NCI-H146 treated with DMSO at 0.1 percent for 48 hours (cell line): Measurements from ENCODE around the gene PTPN23.

Experiments used
- DNase-seq: peaks from one replicate; lab custom pipeline; 2025; ENCODE audit not compliant: unreplicated experiment; lab: John Stamatoyannopoulos, UW

PTPN23 gene

DNA sequence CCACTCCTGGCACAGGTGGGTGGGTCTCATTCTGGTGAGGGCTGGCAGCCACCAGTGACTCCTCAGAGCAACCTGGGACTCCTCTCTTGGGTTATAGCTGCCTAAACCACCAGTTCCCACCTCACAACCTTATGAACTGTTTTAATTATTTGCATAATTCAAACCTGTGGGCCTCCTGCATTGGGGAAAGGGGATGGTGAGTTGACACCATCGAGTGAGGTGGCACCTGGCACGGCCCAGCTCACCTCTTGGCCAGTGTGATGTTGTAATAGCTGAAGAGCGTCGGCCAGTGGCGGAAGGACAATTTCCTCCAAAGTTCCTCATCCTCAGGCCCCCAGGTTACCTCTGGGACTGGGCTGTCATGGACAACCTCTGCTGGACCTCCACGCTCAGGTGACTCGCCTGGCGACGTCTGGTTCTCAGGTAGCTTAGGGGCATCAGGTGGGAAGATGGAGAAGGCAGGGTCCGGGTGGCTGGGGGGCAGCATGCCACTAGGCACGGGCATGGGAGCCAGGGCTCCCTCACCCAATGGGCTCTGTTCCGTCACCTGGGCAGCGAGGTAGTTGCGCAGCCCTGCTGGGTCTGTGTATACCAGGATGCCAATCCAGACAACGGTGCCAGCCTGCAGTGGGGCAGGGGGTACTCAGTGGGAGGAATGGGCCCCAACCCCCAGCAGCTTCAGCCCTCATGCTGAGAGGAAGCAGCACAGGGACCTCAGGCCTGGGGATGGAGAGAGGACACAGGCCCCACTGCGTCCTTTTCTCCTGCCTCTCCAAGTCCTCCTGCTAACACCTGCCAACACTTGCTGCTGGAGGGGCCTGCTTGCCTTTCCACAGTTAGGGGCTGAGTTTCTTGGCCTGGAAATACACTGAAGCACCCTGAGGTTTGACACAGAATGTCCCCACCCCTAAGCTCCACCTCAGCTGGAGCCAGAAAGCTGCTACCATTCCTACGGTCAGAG is 38.5 kb downstream of the PTPN23 start:
- DNase-seq, result no peak

DNA sequence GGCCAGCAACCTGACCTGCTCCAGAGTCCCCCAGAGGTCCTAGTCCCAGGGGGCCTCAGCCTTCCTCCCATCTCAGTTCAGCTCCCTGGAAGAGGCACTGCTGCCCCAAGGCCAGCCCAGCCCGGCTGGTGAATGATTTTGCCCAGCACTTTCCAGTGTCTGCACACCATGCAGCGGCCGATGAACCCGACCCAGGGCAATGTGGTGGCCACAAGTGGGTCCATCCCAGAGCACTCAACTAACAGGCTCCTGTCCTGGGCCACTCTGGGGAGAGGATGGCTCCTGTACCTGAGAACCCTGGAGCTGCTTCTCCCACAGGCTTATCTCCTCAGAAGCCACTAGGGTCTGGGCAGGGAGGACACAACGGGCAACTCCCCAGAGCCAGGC is 39.2 kb downstream of the PTPN23 start:
- no peak for DNase-seq

- peak; percentile 12 for DNase-seq
Observed at GRCh38 chr3:47420511-47421484, 40.0 kb downstream of the PTPN23 start.

- DNase-seq, result no peak
Observed at GRCh38 chr3:47421741-47422649, 41.2 kb downstream of the PTPN23 start.

DNA sequence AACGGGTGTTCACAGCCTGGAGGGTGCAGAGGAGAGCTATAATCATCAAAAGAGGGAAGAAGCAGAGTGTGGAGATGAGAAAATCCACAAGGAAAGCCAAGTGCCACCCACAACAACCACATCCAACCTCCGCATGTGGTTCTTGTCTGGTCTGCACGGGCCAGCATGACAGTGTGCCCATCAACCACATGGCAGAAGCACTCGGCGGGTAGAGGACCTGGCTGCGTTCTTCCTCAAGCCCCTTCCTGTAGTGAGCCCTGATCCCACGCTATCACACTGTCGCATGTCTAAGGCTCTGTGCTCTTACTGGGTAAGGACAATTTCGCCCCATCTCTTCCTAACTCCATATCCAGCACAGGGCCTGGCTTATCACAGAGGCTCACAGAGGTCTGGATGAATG is 41.9 kb downstream of the PTPN23 start:
- DNase-seq, result no peak

GRCh38 chr3:47423548-47424145 is 42.8 kb downstream of the PTPN23 start:
- DNase-seq, result no peak

GRCh38 chr3:47424434-47425382 is 43.9 kb downstream of the PTPN23 start:
- no peak for DNase-seq

DNA sequence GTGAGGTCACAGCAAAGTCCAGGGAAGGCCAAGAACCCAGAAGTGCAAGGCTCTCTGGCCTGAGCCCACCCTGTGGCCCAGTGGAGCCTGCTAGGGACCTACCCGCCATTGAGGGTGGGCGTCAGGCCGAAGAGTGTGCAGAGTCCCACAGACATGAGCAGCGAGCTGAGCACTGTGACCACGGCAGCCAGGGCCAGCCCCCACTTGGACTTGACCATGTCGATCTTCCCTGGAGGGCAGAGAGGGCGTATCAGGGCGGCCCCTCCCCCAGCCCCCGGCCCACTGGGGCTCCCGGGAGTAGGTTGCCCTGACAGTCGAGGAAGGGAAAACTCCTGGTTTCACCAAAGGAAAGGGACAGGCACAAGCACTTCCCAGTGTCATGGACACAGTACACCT is 44.6 kb downstream of the PTPN23 start:
- no peak for DNase-seq

GRCh38 chr3:47425959-47426358 is 45.1 kb downstream of the PTPN23 start:
- no peak for DNase-seq

GRCh38 chr3:47427866-47428265 is 47.0 kb downstream of the PTPN23 start:
- DNase-seq, result no peak

DNA sequence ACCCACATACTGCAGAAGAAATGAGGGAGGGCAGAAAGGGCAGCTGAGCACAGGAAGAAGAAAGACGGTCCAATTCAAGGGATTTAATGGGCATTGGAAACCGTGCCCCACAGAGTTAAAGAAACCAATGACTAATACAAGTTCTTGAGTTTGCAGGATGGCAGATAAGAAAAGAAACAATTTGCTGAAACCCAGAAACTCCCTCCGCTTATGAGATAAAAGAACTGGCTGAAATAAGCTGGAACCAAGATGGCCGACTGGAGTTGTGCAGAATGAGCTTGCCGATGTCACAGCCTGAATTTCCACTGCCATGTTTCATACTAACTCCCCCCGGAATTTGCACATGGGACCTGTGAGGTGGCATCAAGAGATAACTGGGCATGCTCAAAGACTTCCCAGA is 47.8 kb downstream of the PTPN23 start:
- DNase-seq, result no peak

GRCh38 chr3:47429476-47430270 is 48.9 kb downstream of the PTPN23 start:
- no peak for DNase-seq

GRCh38 chr3:47430606-47431005 is 49.8 kb downstream of the PTPN23 start:
- DNase-seq, result no peak

- no peak for DNase-seq
Observed at GRCh38 chr3:47431225-47431624, 50.4 kb downstream of the PTPN23 start.

DNA sequence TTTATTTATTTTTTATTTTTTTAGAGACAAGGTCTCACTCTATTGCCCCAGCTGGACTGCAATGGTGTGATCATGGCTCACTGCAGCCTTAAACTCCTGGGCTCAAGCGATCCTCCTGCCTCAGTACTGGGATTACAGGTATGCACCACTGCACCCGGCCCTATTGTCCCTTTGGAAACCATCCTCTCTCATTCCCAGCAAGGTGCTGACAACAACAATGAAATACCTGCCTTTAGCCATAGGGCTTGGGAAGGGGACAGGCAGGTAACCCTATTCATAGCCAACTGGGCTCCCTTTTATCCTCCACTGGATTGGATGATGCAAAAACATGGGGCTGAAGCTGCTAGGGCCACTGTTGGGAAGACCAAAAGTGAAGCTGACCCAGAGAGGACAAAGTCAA is 51.9 kb downstream of the PTPN23 start:
- DNase-seq, result no peak

GRCh38 chr3:47433796-47434195 is 53.0 kb downstream of the PTPN23 start:
- no peak for DNase-seq

DNA sequence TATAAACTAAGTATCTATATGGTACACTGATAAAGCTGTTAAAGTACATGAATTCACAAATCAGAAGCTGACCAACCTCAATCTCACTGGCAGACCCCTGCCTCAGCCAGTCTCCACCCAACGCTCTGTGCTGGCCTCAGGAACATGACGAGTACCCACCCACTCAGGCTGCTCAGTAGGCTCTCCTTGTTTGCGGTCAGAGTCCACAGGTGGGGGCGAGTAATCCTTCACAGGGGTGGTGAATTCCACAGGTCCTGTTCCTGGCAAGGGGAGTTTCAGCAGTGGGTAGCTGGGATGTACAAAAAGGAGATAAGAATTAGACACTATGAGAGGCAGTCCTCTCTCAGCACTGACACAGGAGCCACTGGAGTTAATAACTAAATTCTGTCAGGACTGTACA is 54.0 kb downstream of the PTPN23 start:
- no peak for DNase-seq

DNA sequence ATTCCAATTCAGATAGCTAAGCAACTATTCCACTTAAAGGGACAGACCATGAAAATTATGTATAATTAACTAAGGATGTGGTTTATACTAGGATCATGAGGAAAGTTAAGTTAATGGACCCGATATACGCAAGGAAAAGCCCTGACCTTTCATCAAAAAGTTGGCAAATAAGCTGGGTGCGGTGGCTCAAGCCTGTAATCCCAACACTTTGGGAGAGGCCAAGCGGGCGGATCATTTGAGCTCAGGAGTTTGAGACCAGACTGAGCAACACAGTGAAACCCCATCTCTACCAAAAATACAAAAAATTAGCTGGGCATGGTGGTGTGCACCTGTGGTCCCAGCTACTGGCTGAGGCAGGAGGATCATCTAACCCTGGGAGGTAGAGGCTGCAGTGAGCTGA is 55.4 kb downstream of the PTPN23 start:
- DNase-seq, result no peak
